Fibroblast of villous mesenchyme (primary cell): ENCODE results near the gene SLIT3. TPM values are rescaled to one million over a fixed set of nuclear protein-coding genes. Genes with fewer than 3 reads are reported as not detected.

Experiments
- DNase-seq: peaks from one replicate; pipeline ENCODE4 v3.0.0-alpha.2; 2010; ENCODE audit warnings: low read depth
- H3K4me3 ChIP-seq: 2 replicates; pipeline ENCODE4 v1.5.1; 2011; ENCODE audit warnings: low read depth, mild to moderate bottlenecking, low read length
- CTCF ChIP-seq: IDR thresholded peaks from 2 replicates; pipeline ENCODE4 v1.5.1; 2012; ENCODE audit warnings: low read depth, mild to moderate bottlenecking, low read length; ENCODE audit not compliant: insufficient read depth
- total RNA-seq: library from RNA; depleted of rRNA; stranded (reverse); fragments of >200 nt; gene quantifications from 2 replicates; pipeline ENCODE4 v1.2.3, GENCODE V29; 2012

The SLIT3 gene
- total RNA-seq, 1 donor = under 0.01 TPM

- no peak for TF ChIP-seq CTCF
- DNase-seq = no peak
Observed at GRCh38 chr5:169202969-169203368, 98.0 kb downstream of the SLIT3 start.

GRCh38 chr5:169201597-169201996 lies 99.3 kb downstream of the SLIT3 start:
- H3K4me3 ChIP-seq = no peak overlapping the region
- DNase-seq = no peak
- TF ChIP-seq CTCF = no peak

More at GRCh38 chr5:169202969-169203368, 98.0 kb downstream of the SLIT3 start:
- no peak overlapping the region for H3K4me3 ChIP-seq

GRCh38 chr5:169200125-169200778 lies 100.7 kb downstream of the SLIT3 start:
- H3K4me3 ChIP-seq = no peak overlapping the region
- no peak for TF ChIP-seq CTCF
- no peak for DNase-seq

- DNase-seq = no peak
- H3K4me3 ChIP-seq = no peak overlapping the region
- no peak for TF ChIP-seq CTCF
Observed at GRCh38 chr5:169197343-169197742, 103.6 kb downstream of the SLIT3 start.

- no peak for TF ChIP-seq CTCF
- no peak overlapping the region for H3K4me3 ChIP-seq
- no peak for DNase-seq
Observed at GRCh38 chr5:169196059-169196458, 104.9 kb downstream of the SLIT3 start.

GRCh38 chr5:169195601-169196000 lies 105.3 kb downstream of the SLIT3 start:
- DNase-seq = no peak
- no peak overlapping the region for H3K4me3 ChIP-seq
- no peak for TF ChIP-seq CTCF

- H3K4me3 ChIP-seq = no peak overlapping the region
- no peak for DNase-seq
- no peak for TF ChIP-seq CTCF
Observed at GRCh38 chr5:169192536-169192935, 108.4 kb downstream of the SLIT3 start.
